ENCODE results near the gene ZBTB7C.

ZBTB7C gene

DNA sequence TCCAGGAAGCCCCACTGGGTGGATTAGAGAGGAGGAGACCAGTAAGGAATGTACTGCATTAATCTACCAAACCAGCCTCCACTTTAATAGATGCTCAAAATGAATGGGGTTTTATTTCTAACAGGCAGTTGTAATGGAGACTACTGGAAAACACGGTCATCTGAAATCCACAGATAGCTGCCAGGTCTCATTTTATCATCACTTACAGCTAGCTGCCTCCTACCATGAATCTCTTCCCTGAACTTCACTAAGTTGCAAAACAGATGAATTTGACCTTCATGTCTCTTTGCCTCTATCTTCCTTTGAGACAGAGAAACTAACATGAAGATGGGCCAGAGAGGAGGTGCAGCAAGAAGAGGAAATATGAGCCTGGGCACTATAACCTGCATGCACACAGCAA lies 21.9 kb downstream of the ZBTB7C start:
- no peak for DNase-seq

DNA sequence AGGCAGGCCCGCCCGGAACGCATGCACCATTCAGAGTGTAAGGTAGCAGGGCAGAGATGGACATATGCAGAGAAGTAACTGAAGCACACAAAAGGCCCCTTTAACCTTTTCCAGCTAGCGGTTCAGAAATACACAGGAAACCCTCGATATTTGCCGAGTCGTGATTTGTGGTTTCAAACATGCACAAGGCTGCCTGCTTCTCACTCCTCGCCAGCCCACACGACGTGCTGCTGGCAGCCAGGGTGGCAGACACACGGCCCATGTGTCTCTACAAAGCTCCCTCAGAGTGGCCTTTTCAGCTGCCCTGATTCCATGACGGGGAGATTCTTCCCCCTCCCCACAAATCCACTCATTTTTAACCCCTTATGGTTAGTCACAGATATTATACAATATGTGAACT lies 23.6 kb downstream of the ZBTB7C start:
- DNase-seq: no peak

GRCh38 chr18:48376934-48377333 lies 32.2 kb downstream of the ZBTB7C start:
- DNase-seq: no peak

GRCh38 chr18:48376406-48376805 lies 32.8 kb downstream of the ZBTB7C start:
- DNase-seq: no peak

DNA sequence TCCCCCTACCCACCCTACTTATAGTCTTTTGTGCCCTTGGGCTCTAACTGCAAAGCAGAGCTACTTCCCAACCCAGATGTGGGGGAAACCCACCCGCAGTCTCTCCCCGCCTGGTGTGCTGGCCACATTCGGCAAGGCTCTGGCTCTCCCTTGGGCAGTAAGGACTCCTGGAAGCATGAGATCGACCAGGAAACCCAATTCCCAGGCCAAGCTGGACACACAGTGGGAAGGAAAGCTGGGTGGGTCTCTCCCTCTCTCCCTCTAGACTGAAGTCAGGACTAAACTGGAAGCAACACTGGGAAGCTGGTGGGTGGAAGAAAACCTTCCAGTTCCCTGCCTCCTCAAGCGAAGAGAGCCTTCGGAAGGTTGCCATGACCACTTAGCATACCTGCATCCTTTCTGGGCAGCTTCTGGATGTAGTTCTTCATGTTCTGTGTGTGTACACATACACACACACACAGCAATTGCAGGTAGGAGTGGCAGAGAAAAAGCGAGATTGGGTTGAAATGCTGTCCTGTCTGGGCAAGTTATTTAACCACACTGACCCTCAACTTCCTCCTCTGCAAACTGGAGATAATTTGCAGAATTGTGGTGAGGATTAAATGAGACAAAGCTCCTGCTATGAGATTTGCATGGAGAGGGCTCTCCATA lies 33.9 kb downstream of the ZBTB7C start:
- no peak for DNase-seq

DNA sequence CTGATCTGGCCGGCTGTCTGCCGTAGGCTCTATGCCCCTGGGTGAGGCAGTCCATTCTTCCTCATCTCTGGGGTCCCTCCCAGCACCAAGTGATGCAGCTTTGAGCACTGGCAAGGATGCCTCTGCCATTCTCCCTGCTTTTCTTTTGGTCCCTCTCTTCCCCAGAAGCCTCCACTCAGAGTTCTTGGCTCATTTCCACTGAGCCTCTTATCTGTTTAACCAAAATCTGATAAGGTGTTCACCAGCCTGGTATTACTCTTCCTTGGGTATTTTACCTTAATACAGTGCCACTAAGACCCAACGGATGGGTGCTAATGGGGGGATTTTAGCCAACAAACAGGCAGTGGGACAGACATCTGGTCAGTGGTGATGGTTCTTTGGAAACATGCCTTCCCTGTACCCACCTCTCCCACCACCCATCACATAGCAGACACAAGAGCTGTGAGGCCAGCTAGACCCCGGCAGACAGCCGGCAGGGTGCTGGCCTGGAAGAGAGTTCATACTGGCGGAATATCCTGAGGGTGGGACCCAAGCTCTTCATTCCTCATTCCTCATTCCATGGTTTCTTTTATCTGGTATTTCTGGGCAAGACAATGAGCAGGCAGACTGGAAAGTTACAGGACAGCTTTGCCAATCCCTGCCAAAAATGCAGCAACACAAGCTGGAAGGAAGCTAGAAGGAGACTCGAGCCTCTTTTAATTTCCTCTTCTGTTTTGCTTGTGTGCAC lies 34.6 kb downstream of the ZBTB7C start:
- DNase-seq: no peak

DNA sequence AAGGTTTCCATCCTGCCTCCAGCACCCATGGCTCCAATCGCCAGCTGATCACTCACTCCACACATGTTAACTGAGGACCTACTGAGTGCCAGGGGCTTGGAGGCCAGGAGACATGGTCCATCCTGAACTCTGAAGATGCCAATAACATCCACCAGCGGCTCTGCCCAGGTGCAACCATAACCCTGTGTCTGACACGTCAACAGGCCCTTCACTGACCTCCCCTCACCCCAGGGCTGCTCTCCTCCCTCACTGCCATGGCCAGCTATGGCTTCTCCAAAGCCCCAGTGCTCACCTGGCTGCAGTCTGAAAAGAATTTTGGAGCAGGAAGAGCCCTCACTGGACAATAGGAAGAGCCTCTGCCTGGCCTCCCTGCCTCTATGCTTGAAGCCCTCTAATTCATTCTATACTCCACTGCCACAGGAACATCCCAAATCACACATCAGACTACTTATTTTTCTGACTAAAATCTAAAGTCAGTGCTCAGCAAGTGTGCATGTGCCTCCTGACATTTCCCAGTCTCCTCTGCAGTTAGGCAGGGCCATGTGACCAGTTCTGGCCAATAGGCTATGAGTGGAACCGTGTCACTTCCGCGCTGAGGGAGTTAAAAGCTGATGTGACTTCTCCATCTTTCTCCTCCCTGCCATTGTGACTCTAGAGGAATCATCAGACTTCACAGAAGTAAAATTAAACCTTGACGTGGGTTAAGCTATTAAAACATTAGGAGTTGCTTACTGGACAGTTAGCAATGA lies 37.2 kb downstream of the ZBTB7C start:
- no peak for DNase-seq

GRCh38 chr18:48367557-48367956 lies 41.6 kb downstream of the ZBTB7C start:
- no peak for DNase-seq

DNA sequence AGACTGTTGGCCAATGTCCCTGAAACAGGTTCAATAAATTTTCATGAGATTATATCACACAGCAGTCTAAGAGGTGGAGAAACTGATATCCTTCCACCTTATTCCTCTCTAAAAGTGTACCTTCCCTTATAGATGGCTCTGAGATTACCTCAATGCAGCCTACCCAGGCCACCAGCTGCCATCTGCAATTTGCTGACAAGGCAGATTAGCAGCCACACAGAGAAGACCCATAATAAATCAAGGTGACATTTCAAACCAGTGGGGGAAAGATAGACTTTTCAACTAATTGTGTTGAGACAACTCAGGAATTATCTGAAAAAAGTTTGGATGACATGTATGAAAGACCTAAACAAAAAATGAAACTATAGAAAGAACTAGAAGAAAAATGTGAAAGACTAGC lies 43.2 kb downstream of the ZBTB7C start:
- no peak for DNase-seq

DNA sequence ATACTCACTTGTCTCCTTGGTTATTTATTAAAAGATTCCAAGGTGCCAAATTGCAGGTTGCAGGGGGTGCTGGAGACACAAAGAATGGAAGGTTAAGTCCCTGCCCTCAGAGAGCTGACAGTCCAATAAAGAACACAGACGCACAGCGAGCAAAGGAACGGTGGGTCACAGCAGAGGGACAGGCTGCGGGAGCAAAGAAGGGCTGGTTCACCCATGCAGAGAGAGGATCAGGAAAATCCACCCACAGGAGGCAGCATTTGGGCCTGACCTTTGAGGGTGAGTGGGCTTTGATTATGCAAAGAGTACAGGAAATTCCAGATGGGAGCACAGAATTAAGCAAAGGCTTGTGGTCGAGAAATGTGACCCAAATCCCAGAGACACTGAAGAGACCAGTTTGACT lies 45.0 kb downstream of the ZBTB7C start:
- DNase-seq: no peak

GRCh38 chr18:48363175-48363574 lies 46.0 kb downstream of the ZBTB7C start:
- DNase-seq: no peak

- DNase-seq: no peak
Observed at GRCh38 chr18:48361801-48362200, 47.4 kb downstream of the ZBTB7C start.

- DNase-seq: no peak
Observed at GRCh38 chr18:48360376-48361021, 48.7 kb downstream of the ZBTB7C start.

DNA sequence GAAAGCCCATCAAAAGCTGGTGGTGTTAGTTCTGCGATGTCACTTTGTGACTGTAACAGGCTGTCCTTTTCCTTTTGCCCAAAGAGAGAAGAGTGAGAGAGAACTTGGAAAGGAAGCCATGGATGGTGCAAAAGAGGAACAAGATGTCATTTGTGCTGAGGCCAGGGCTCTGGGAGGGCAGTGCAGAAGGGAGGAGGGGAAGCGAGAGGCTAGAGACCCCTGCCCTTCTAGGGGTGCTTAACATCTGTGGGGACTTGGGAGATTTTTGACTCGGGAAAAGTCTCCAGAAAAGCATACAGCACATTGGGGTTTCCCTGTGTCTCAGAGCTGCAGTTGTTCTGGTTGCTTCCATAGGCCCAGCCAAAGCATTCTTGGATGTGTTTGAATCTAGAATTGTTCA lies 49.6 kb downstream of the ZBTB7C start:
- no peak for DNase-seq

DNA sequence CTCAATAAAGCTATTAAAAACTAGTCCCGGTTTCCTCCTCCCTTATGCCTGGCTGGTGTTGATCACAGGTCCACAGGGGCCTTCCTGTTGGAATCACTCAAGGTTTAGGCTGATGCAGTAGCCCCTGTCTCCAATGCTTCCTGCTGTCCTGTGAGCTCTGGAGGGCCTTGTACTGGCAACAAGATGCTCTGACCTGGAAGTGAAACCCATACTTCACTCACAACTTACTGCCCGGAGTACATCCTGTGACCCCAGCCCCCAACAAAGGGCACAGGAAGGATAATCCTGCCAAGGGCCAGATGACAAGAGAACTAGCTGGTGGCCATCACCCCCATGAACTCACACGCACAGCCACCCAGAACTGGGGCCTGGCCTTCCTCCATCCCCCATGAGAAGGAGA lies 50.3 kb downstream of the ZBTB7C start:
- DNase-seq: no peak

- no peak for DNase-seq
Observed at GRCh38 chr18:48356909-48357631, 52.1 kb downstream of the ZBTB7C start.

DNA sequence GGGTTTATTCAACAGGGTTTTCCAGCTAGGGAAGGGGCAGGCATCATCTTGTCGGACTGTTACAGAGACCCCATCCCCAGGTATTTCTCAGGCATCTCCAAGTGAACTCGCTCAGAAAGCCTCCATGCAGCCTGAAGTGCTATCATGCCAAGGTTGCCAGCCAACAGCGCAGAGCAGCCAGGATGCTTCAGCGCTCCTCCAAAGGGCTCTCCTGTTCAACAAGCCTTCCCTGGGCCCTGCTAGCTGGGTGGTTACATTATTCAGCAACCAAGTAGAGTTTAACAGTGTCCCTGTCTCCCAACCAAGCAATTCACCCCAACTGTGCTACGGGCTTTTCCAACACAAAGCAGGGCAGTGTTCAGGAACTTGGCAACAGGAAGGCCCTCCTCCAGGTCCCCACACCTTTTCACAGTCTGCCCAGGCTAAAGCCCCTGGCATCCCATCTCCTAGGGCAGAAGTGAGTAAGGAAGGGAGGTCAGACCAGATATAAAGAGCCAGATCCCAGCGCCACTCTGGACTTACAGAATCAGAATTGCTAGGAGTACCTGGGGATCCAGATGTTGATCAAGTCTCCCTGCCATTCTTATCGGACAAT lies 52.9 kb downstream of the ZBTB7C start:
- no peak for DNase-seq

DNA sequence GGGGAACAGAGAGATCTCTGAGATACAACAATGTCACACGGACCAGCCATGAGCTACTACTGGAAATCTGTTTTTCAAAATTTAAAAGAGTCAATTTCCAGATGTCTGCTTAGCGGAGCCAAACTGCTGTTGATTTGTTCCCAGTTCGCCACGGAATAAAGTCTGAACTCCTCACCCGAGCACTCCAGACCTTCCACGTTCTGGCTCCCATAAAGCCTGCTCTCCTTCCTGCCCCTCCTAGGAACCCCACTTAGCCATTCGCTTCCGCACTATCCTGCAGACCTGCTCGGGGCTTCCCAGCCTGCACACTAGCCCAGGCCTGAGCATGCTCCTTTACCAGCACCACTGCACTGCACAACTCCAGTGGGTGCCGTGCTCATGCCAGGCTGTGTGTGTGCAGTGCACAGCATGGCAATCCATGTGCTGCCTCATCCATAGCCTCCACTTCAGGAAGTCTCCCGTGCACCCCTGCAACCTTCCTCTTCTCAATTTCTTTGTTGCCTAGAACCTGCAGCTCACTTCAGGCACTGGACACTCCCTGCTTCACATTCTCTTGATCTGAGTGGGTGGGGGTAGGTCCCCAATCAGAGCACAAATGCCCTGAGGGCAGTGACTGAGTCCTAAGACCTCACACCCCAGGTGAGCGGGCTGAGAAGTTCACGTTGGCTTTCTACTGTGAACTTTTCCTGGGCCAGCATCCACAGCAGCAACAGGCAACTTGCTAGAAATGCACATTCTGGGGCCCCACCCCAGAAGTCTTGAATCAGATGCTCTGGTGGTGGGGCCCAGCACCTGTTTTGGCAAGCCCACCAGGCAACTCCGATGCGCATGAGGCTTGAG lies 53.7 kb downstream of the ZBTB7C start:
- DNase-seq: no peak

GRCh38 chr18:48354746-48355260 lies 54.4 kb downstream of the ZBTB7C start:
- DNase-seq: no peak

DNA sequence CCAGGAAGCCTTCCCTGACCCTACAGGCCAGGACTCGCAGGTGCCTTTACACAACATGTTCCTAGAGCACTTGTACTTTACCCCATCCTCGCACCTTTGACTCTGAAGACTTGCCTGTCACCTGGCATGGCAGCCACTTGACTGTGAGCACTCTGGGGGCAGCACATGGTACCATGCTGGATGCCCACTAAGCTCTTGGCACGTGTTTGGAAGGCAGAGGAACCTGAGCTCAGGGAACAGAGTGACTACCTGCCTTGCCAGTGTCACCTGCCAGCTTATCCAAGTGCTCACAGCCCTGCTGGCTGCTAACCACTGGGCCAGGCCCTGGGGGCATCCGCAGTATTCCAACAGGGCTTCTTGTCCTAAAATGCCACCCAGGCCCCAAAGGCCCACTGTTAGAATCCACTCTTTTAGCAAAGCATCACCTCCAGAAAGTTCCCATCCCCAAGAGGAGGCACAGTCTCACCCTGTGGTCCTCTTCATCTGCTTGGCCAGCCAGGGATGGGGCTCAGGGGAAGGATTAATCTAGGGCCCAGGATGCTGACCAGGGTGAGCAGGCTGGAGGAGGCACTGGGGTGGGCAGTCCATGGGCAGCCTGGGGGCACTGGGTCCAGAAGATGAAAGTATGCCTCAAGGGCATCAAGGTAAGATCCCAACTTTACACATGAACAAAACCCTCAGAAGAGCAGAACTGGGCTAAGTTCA lies 57.0 kb downstream of the ZBTB7C start:
- DNase-seq: no peak

All from stimulated activated CD4-positive, alpha-beta T cell treated with anti-CD3 and anti-CD28 coated beads, Interleukin-4, amount 100 ng/mL, for 24 hours (primary cell).